HG02588 (cell line): ENCODE measurements around the gene SRCAP.

ENCODE experiments used
- ATAC-seq: cut with Tn5 transposase; IDR thresholded peaks from one replicate; pipeline ENCODE4 v1.9.1; 2021; ENCODE audit warnings: mild to moderate bottlenecking, moderate library complexity; ENCODE audit not compliant: unreplicated experiment

SRCAP gene

DNA sequence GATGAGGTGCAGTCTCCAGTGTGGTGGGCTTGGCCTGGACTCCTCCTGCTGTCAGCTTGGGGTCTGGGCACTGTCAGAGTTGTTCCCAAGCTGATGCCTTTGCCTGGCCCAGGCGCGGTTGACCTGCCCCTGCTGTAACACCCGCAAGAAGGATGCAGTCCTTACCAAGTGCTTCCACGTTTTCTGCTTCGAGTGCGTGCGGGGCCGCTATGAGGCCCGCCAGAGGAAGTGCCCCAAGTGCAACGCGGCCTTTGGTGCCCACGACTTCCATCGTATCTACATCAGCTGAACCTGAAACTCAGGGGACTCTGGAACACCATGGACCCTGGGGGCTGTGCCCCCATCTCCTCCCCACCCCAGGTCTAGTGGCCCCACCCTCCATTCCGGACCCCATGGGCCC is 74.9 kb downstream of the SRCAP start:
- ATAC-seq, result no peak

DNA sequence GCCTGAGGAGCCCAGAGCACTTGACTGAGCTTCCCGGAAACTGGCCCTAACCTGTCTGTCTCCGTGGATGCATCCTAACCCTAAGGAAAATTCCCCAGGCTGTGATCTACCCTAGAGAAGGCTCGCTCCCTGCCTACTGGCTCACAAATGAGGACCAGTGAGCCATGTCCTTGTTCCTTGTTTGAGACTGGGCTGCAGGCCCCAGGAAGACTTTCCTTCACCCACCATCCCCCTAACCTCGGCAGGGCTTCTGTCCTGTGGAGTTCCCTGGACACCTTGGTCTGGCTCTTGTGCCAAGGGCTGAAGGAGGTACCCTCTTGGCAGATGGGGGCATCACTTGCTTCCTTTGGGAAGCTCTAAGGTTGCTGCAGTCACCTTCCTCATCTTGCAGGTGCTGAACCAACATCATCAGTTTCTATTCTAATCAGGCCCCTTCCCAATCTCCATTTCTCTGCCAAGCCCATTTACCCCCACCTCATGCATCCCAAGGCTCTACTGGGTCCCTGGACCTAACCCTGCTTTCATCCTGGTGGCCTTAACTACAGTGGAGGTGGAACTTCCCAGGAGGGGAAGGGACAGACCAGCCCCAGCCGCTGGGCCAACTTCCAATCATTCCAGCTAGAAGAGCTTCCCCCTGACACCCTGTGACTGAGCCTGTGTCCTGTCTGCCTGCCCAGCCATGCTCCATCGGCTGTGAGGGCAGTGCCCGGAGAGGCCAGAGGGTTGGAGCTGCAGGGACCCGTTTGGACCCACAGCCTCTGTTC is 75.6 kb downstream of the SRCAP start:
- no peak for ATAC-seq

DNA sequence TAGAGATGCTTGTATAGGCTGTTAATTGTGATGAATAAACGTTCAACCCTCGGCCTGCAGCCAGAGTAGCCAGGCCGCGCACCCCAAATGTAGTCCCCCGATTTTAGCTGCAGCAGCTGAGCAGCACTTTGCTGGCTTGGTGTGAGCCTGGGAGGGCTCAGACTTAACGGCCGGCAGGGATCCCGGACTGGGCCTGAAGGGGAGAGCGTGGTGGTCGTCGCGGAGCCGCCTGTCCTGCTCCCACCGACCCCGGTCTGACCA is 76.1 kb downstream of the SRCAP start:
- ATAC-seq, result no peak

DNA sequence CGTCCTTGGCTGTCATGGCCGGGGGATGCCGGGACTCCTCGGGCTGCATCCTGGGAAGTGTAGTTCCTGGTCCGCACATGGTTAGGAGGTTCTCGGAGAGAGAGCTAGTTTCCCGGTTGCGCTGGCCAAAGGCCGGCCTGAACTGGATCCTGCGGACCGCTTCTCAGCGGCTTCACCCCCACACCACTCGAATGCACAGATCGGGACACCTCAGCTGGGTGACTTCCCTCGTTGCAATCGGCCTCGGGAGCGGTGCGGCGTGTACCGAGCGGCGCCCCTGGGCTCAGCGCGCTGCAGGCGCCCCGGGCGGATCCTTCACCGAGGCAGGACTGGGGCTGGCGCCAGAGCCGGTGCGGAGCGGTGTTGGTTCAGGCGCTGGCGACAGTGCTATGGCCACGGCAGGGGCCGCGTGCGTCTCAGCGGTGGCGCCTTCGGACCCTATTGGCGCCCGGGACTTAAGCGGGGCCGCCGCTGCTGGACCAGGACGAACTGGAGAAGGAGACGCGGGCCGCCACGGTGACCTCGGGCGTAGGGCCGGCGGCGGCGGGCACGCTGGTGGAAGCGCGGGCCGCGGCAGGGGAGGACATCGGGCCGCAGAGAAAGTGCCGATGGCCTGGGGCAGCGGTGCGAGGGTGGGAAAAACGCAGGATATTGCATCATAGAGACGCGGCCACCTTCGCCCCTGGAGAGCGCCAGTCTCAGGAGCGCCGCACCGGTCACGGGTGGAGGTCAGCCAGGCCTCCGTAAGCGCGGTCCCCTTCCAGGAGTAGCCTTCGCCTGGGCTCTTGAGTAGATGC is 76.6 kb downstream of the SRCAP start:
- ATAC-seq, result peak; percentile 44

DNA sequence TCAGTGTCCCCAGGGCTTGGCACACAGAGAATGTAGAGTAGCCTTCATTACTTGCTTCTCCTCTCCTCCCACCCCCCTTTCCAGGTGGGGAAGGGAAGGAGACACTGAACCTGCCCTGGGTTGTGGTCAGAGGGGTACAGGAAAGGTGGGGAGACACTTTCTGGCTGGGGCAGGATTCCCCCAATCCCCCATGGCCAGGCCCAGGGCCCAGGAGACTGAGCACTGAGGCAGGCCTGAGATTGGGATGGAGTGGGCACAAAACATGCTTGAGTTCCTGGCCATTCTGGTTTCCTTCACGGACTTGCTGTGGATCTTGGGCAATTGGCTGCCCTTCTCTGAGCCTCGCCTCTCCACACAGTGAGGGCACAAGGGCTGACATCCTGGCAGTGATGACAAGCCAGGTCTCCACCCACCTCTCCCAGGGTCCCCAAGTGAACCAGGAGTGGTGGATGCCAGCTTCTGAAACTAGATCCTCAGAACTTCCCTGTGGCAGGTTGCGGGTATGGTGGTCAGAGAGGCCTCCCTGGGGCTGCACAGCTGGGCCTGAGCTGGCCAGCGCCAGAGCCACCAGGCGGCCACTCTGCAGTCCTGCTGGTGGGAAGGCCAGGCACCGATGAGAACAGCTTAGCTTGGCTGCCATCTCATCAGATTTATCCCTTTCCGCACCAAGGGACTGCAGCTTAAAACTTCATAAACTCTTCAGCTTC is 78.8 kb downstream of the SRCAP start:
- no peak for ATAC-seq

DNA sequence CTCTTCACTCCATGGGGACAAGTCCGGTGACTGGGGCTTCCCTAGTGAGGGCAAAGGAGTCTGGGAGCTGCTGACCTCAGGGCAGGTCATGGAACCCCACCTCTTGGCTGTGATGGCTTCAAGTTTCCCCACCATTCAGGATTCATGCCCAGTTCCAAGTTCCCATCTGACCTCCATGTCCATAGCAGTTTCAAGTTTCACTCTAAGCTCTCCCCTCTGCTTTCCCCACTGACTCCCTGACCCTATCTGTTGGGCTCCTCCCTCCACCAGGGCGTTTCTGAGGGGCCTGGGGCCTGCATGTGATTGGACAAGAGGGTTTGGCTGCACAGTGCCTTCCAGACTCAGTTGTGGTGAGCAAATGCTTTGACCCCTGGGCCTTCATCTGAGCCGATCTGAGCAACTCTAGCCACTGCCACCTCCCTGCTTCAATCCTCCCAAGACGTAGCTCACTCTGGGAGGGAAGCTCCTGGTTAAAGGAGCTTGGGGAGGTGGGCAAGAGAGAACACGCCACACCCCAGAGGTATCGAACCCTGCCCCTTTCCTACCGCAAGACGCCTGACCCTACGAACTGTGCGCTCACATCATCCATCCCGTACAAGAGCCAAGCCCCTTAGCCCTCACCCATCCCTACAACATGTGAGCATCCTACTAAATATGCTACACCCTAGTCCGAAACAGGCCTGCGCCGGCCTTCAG is 79.7 kb downstream of the SRCAP start:
- ATAC-seq, result no peak

DNA sequence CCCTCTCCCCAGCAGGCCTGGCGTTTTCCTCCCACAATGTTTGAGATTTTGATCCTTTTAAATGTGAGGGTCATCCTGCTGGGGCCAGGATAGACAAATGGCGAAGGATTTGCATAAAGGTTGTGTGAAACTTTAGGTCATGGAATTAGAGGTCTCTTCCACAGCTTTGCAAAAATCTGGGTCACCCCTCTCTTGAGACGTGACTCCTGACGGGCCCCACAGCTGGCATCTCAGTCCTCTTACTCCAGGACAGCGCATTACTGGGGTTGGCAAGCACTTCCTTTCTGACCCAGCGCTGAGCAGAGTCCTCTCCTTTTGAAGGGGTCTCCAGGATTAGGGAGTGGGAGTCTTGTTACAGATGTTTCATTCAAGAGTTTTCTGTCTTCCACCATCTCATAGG is 80.6 kb downstream of the SRCAP start:
- ATAC-seq, result no peak

DNA sequence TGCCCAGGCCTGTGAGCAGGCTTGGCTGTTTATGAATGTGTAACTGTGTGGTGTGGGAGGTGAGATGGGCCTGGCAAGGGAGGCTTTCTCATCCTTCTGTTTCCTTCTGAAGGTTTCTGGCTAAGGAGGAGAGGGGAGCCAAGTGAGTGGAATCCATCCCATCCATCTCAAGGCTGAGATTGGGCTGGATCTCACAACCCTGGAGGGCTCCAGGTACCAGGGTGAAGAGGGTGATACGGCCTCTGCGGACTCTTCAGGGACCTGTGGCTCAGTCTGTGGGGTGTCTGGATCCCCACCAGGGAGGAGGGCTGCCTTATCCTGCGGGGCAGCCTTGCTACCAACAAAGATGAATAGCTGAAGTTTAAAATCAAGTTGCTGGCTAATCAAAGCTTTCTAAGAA is 81.0 kb downstream of the SRCAP start:
- ATAC-seq, result no peak

DNA sequence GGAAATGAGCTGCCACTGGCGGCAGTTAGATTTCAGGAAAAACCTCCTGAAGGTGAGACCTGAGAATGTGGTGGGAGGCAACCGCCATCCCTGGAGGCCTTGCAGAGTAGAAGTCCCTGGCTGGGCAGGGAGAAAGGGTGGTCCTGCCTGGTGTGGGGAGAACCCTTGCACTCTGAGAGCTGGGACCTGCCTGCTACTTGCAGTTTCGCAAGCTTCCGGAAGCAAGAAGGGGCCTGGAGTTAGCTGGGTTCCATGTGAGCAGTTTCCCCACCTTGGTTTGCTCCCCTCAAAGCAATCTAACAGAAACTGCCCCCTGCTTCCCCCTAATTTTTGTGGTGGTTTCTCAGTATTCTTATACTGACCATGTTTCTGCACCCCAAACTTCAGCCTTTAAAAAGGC is 81.6 kb downstream of the SRCAP start:
- ATAC-seq, result no peak

DNA sequence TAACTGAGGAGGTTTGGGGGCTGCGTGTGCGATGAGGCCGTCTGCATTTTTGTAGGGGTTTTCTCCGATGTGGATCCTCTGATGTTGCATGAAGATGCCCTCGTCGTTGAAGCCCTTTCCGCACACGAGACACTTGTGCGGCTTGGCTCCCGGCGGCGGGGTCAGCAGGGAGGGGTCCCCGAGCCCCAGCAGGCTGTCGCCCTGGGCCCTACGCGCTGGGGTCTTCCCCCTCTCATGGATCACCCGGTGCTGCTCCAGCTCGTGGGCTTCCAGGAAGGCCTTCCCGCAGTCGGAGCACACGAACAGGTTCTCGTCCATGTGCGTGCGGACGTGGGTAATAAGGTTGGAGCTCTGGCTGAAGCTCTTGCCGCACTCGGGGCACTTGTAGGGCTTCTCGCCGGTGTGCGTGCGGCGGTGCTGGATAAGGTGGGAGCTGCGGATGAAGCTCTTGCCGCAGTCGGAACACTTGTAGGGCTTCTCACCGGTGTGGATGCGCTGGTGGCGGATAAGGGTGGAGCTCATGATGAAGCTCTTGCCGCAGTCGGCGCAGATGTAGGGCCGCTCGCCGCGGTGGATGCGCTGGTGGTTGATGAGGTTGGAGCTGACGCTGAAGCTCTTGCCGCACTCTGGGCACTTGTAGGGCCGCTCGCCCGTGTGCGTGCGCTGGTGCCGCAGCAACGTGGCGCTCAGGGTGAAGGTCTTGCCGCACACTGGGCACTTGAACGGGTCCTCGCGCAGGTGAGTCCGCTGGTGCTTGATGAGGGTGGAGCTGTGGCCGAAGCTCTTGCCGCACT is 83.7 kb downstream of the SRCAP start:
- no peak for ATAC-seq

DNA sequence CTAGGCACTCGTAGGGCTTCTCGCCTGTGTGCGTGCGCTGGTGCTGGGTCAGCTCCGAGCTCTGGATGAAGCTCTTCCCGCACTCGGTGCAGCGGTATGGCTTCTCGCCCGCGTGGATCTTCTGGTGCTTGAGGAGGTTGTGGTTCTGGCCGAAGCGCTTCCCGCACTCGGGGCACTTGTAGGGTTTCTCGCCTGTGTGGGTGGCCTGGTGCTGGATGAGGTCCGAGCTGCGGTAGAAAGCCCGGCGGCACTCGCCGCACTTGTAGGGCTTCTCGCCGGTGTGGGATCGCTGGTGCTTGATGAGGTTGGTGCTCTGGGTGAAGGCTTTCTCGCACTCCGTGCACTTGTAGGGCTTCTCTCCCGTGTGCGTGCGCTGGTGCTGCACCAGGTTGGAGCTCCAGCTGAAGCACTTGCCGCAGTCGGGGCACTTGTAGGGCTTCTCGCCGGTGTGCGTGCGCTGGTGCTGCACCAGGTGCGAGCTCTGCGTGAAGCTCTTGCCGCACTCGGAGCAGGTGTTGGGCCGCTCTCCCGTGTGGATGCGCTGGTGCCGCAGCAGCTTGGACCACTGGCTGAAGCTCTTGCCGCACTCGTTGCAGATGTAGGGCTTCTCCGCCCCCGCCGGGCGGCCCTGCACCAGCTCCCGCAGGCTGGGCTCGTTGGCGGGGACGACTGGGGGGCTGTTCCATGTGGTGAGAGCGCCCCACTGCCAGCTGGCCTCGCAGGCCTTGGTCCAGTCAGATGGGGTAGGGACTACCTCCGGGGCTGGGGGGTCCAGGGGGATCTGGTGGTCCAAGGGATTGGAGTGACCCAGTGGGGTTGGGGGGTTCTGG is 84.5 kb downstream of the SRCAP start:
- no peak for ATAC-seq

DNA sequence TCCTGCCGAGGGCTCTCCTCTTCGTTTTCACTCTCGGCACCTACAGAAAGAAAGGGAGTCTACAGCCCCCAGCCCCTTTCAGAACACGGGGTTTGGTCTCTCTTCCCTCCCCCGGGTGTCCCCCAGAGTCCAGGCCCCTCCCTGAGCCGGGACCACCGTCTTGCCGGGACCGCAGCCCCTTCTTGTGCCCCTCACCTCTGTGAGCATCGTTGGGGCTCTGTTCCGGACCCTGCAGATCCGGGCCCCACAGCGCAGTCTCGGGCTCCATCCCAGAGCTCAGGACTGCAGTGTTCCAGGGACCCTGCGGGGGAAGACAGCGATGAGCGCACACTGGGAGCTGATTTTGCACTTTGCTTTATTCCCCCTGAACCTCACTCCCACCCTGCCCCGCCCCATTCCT is 85.2 kb downstream of the SRCAP start:
- ATAC-seq, result no peak

DNA sequence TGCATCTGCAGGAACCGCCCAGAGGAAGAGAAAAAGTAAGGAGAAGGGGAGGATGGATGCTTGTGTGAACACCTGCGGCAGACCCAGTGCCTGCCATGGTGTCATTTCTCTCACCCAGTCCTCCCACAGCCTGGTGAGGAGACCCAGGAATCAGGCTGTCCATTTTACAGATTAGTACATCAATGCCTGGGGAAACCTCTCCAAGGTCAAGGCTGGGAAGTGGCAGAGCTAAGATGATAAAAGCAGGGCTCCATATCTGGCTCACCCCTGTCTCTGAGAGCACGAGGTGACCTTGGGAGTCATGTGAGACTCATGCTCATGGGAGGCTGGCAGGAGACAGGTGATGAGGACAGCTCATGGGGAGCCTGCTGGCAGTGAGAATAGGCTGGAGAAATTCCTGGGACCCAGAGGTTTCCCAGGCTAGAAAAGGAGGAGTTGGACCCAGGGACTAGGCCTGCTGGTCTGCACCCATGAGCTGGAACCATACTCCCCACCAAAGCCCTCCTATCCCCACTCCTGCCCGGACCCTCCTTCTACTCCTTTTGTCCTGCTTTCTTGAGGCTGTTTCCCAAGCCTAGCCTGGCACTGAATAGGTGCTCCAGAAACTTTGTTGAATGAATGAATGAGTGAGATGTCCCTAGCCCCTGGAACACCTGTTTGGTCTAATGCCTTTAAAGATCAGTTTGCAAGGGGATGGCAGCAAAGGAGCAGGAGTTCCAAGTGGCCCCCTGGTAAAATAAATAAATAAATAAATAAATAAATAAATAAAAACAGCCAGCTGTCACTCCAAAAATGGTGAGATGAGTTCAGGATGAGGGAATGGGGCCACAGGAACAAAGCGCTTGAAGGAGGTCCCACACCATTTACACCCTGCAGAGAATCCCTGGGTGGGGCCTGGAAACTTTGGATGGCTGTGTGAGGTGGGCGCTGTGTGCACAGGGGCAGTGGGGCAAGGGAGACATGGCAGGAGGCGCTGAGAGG is 86.4 kb downstream of the SRCAP start:
- ATAC-seq, result no peak

DNA sequence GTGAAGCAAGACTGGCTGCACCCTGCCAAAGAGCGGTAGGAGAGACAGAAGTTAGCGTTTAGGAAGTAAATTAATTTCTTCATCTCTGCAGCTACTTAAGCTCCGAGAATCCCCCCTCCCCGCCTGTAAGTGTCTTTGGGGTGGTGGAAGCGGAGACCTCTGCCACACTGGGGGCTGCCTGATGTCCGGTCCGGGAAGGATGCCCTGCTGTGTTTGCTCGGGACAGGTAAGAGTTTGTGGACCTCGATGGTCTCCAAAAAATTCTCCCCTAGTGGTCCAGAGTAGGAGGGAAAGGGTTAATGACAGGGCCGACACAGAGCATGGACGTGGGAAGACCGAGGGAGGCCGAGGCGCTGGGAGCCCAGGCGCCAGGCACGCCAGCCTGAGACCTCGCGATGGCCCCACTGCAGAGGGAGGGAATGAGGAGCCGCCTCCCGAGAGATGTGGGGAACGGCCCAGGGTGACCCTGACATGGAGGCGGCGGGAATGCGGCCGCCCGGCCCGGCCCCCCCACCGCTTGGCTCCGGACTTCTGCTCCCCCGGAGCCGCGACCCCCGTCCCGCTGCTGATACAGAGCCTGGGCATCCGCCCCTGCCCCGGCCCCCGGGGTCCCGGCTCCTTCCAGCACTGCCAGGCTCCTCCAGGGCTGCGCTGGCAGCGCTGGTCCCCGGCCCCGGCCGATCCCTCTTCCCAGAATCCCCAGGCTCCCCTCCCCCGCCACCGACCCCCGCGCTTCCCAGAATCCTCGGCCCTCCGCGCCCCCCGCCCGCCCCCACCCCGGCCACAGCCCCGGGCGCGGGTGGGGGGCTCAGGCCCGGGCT is 87.4 kb downstream of the SRCAP start:
- no peak for ATAC-seq

DNA sequence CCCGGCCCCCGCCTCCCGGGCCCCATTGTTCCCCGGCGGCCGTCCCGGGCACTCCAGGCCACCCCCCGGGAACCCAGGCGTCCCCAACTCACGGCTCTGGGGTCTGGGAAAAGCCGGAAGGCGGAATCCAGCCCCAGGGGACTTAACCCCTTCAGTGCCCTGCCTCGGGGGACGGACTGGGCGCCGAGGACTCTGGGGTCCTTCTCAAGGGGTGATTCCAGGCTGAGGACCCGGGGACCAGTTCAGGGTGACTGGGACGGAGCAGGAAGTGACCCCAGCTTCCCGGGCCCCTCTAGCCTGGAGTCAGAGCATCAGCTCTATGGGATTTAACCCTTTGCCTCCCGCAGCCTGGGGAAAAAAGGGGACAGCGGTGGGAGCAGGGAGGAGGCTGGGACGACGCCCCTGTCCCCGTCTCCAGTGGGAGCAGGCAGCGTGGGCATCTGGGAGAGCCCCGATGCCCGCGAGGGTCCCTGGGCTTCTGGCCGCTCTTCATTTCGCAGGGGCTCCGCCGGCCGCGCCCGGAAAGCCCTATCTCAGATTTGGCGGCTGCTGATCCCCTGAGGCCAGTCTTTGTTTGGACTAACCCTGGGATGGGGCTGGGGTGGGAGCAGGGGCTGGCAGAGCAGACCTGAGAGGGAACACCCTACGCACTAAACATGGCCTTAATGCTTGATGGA is 88.1 kb downstream of the SRCAP start, which contains the start of gene ZNF629:
Gene ZNF629, minus strand, starts transcription at position 270 of the 677 bp plus-strand sequence. CDS start 2,723 bp downstream, outside the sequence.
- ATAC-seq, result no peak

DNA sequence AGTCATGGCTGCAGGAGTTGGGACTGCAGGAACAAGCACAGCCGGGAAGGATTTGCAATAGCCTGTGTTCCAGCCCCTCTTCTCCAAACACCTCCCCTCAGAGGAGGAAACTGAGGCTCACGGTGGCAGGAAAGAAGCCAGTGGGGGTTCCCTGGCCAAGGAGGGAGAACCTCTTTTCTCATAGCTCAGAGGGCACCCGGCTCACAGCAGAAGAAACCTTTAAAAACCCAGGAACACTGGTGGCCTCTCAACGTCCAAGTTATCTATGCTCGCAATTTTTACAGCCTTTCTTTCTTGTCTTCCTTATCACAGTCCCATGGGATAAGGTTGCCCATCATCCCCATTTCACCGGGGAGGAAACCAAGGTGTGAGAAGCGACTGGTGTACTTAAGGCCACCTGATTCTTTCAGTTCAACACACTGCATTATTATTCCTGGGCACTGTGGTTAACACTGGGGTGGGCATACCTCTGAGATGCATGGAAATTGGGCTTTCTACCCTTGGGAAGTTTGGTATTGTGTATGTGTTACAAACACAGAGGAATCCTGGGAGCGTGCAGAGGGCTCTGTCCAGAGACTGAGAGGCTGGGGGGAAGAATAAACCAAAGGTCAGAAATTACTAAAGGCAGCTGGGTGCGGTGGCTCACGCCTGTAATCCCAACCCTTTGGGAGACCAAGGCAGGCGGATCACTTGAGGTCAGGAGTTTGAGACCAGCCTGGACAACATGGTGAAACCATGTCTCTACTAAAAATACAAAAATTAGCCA is 88.8 kb downstream of the SRCAP start:
- no peak for ATAC-seq
